GM23338 (cell line): ENCODE results near the gene ZNF391. TPM values are rescaled to one million over a fixed set of nuclear protein-coding genes. Genes with fewer than 3 reads are reported as not detected.

ENCODE experiments used
- ATAC-seq: fragments of 200-7000 bp; cut with Tn5 transposase; 3 replicates; pipeline ENCODE4 v1.9.1; 2020
- DNase-seq: peaks from one replicate; pipeline ENCODE4 v3.0.0-alpha.2; 2015; ENCODE audit warnings: low spot score
- H2AFZ ChIP-seq: fragments of 200-600 bp; sonication (generic); 2 replicates; pipeline ENCODE4 v1.8.0; 2016; ENCODE audit warnings: antibody characterized with exemption, mild to moderate bottlenecking, moderate library complexity
- H3F3A ChIP-seq: fragments of 200-600 bp; sonication (generic); replicated peaks from 2 replicates; pipeline ENCODE4 v1.8.0; 2017; ENCODE audit warnings: antibody characterized with exemption, mixed run types, low read depth
- H3K27ac ChIP-seq: fragments of 200-600 bp; sonication (generic); 2 replicates; pipeline ENCODE4 v1.6.1; 2016; ENCODE audit warnings: low read depth
- H3K27me3 ChIP-seq: fragments of 200-600 bp; sonication (generic); 2 replicates; pipeline ENCODE4 v1.8.0; 2016; ENCODE audit warnings: mild to moderate bottlenecking, mixed run types, moderate library complexity; ENCODE audit not compliant: insufficient read depth
- H3K36me3 ChIP-seq: fragments of 200-600 bp; sonication (generic); 2 replicates; pipeline ENCODE4 v1.8.0; 2016; ENCODE audit warnings: mild to moderate bottlenecking; ENCODE audit not compliant: insufficient read depth
- H3K4me1 ChIP-seq: fragments of 200-600 bp; sonication (generic); 2 replicates; pipeline ENCODE4 v1.8.0; 2016; ENCODE audit warnings: mild to moderate bottlenecking, moderate library complexity; ENCODE audit not compliant: insufficient read depth
- H3K4me2 ChIP-seq: fragments of 200-600 bp; sonication (generic); 2 replicates; pipeline ENCODE4 v1.7.1; 2017; ENCODE audit warnings: mixed run types
- H3K4me3 ChIP-seq: fragments of 200-600 bp; sonication (generic); 2 replicates; pipeline ENCODE4 v1.6.1; 2016; ENCODE audit warnings: mixed run types
- H3K79me2 ChIP-seq: fragments of 200-600 bp; sonication (generic); replicated peaks from 2 replicates; pipeline ENCODE4 v1.8.0; 2017; ENCODE audit warnings: mild to moderate bottlenecking; ENCODE audit not compliant: insufficient read depth
- H3K9me2 ChIP-seq: fragments of 200-600 bp; sonication (generic); 2 replicates; pipeline ENCODE4 v1.8.0; 2017; ENCODE audit not compliant: insufficient read depth
- H4K20me1 ChIP-seq: fragments of 200-600 bp; sonication (generic); replicated peaks from 2 replicates; pipeline ENCODE4 v1.8.0; 2017; ENCODE audit warnings: mild to moderate bottlenecking; ENCODE audit not compliant: insufficient read depth
- H3K27ac Mint-ChIP-seq: 2 replicates; pipeline ENCODE4 v1.8.0; 2020; ENCODE audit warnings: inconsistent platforms, mild to moderate bottlenecking, moderate library complexity, mixed read lengths
- H3K27me3 Mint-ChIP-seq: 3 replicates; pipeline ENCODE4 v1.8.0; 2022; ENCODE audit warnings: low read depth, mild to moderate bottlenecking, moderate library complexity, mixed read lengths, inconsistent platforms; ENCODE audit not compliant: insufficient read depth, poor library complexity
- H3K36me3 Mint-ChIP-seq: 3 replicates; pipeline ENCODE4 v1.8.0; 2021; ENCODE audit warnings: low read depth, mild to moderate bottlenecking, inconsistent platforms, moderate library complexity, mixed read lengths
- H3K4me1 Mint-ChIP-seq: 3 replicates; pipeline ENCODE4 v1.8.0; 2020; ENCODE audit warnings: mild to moderate bottlenecking, inconsistent platforms, mixed read lengths
- H3K4me3 Mint-ChIP-seq: 3 replicates; pipeline ENCODE4 v1.8.0; 2021; ENCODE audit warnings: moderate library complexity, mild to moderate bottlenecking, inconsistent platforms, mixed read lengths
- H3K9me3 Mint-ChIP-seq: 3 replicates; pipeline ENCODE4 v1.8.0; 2020; ENCODE audit warnings: moderate library complexity, mild to moderate bottlenecking, inconsistent platforms, mixed read lengths
- CREB1 ChIP-seq: fragments of 250-450 bp; sonication (Bioruptor Pico); IDR thresholded peaks from 2 replicates; pipeline ENCODE4 v1.5.0; 2020; ENCODE audit warnings: low read depth, mild to moderate bottlenecking, moderate library complexity
- CTCF ChIP-seq, 2 experiments: fragments of 200-600 bp in 1 of 2; sonication (generic) in 1 of 2; conservative IDR thresholded peaks; 2 replicates each; pipeline versions ENCODE4 v1.5.1 to v1.6.1; 2016 to 2017; ENCODE audit warnings: antibody characterized with exemption in 2 of 2, low read depth in 2 of 2, mild to moderate bottlenecking in 2 of 2, moderate library complexity in 1 of 2
- EZH2phosphoT487 ChIP-seq: fragments of 200-600 bp; sonication (generic); IDR thresholded peaks from one replicate; pipeline ENCODE4 v1.8.1; 2018; ENCODE audit warnings: antibody characterized with exemption; ENCODE audit not compliant: unreplicated experiment
- JUNB ChIP-seq: IDR thresholded peaks from one replicate; pipeline ENCODE4 v1.6.1; 2016; ENCODE audit warnings: antibody characterized with exemption; ENCODE audit not compliant: unreplicated experiment
- NANOG ChIP-seq: IDR thresholded peaks from 2 replicates; pipeline ENCODE4 v1.6.1; 2016; ENCODE audit warnings: antibody characterized with exemption, borderline replicate concordance
- REST ChIP-seq: IDR thresholded peaks from one replicate; pipeline ENCODE4 v1.6.1; 2018; ENCODE audit warnings: antibody characterized with exemption; ENCODE audit not compliant: unreplicated experiment
- ZNF114 ChIP-seq: fragments of 250-450 bp; sonication (Bioruptor Pico); IDR thresholded peaks from 2 replicates; pipeline ENCODE4 v1.5.0; 2020; ENCODE audit warnings: mild to moderate bottlenecking, moderate library complexity
- ZNF331 ChIP-seq: fragments of 250-450 bp; sonication (Bioruptor Pico); IDR thresholded peaks from 2 replicates; pipeline ENCODE4 v1.5.0; 2020; ENCODE audit warnings: low read depth, mild to moderate bottlenecking, moderate library complexity
- ZNF462 ChIP-seq: fragments of 250-450 bp; sonication (Bioruptor Pico); IDR thresholded peaks from 2 replicates; pipeline ENCODE4 v1.5.0; 2020; ENCODE audit warnings: mild to moderate bottlenecking, moderate library complexity
- polyA plus RNA-seq: library from polyadenylated mRNA; unstranded; fragments of >200 nt; fragmentation: Nextera tagmentation; extraction: Ambion mirVana; gene quantifications from 2 replicates; pipeline ENCODE4 v1.2.1, GENCODE V29; 2016
- total RNA-seq: library from RNA; depleted of rRNA; stranded (reverse); fragments of >200 nt; shearing (Covaris generic); gene quantifications from 2 replicates; pipeline ENCODE4 v1.2.3, GENCODE V29; 2014

Gene ZNF391
- total and polyA plus RNA-seq, 2 experiments from 2014 or later, result 11.4 to 22.5 TPM

- no peak for TF ChIP-seq JUNB
Observed at GRCh38 chr6:27383011-27383410, 5.5 kb upstream of the ZNF391 start (continued).

GRCh38 chr6:27383481-27383880, 5.1 kb upstream of the ZNF391 start:
- Mint-ChIP-seq H3K4me3 (no peak overlapping the region), H3K27me3 (peaks cover 3% of the 10 kb centered on the region), H3K36me3 (peaks cover 13% of the 10 kb centered on the region), H3K4me1 (peaks cover 22% of the 10 kb centered on the region), H3K27ac (no peak overlapping the region), H3K9me3 (peaks cover 29% of the 10 kb centered on the region)
- Histone ChIP-seq H3K36me3 (no peaks in the 10 kb centered on the region), H3K27ac (no peak overlapping the region), H3K79me2 (no peaks in the 10 kb centered on the region), H2AFZ (no peak overlapping the region), H3F3A (0 out of 2 replicates have a peak, but pooled peaks cover 2% of the 10 kb centered on the region), H3K4me1 (peaks cover 19% of the 10 kb centered on the region), H3K4me2 (no peak overlapping the region), H3K27me3 (no peaks in the 10 kb centered on the region), H4K20me1 (no peaks in the 10 kb centered on the region), H3K4me3 (no peak overlapping the region), H3K9me2 (no peaks in the 10 kb centered on the region; the same call in 1 of the 2 replicates)
- TF ChIP-seq CTCF (conservative IDR thresholded peaks at IDR 0.05; ENCODE audit: low read depth in 2 of 2), result no peak
- no peak for TF ChIP-seq ZNF114
- TF ChIP-seq REST, result no peak
- TF ChIP-seq NANOG, result no peak
- TF ChIP-seq CREB1 (CRISPR knock-in tag), result no peak
- no peak for TF ChIP-seq EZH2phosphoT487
- TF ChIP-seq JUNB, result no peak
- no peak for TF ChIP-seq ZNF331 (CRISPR knock-in tag)
- ATAC-seq (no peak), DNase-seq (no peak)

- no peak overlapping the region for H2AFZ ChIP-seq
- H3K79me2 ChIP-seq, result peaks cover 23% of the 10 kb centered on the region
- no peak overlapping the region for H3K27ac Mint-ChIP-seq
- no peak overlapping the region for H3K4me3 ChIP-seq
- peaks cover 5% of the 10 kb centered on the region; the same call in 1 of the 2 replicates for H4K20me1 ChIP-seq
- no peaks in the 10 kb centered on the region; the same call in 1 of the 2 replicates for H3K4me1 ChIP-seq
- H3K9me3 Mint-ChIP-seq, result peaks cover 27% of the 10 kb centered on the region
- no peak overlapping the region for H3K27ac ChIP-seq
- H3K36me3 ChIP-seq, result no peaks in the 10 kb centered on the region; the same call in 1 of the 2 replicates
- H3K4me2 ChIP-seq, result no peak overlapping the region
- no peaks in the 10 kb centered on the region for H3F3A ChIP-seq
- DNase-seq (no peak), ATAC-seq (no peak)
- H3K9me2 ChIP-seq, result no peaks in the 10 kb centered on the region; the same call in 1 of the 2 replicates
- H3K4me1 Mint-ChIP-seq, result peaks cover 8% of the 10 kb centered on the region
- no peaks in the 10 kb centered on the region for H3K27me3 ChIP-seq
- peaks cover 9% of the 10 kb centered on the region for H3K27me3 Mint-ChIP-seq
- peaks cover 49% of the 10 kb centered on the region for H3K36me3 Mint-ChIP-seq
- H3K4me3 Mint-ChIP-seq, result no peak overlapping the region
- no peak for TF ChIP-seq ZNF462
- no peak for TF ChIP-seq NANOG
Observed at GRCh38 chr6:27392623-27393022, 4.1 kb downstream of the ZNF391 start.
